K562 (cell line): ENCODE results near the gene CORO6. TPM values are rescaled to one million over a fixed set of nuclear protein-coding genes. Genes with fewer than 3 reads are reported as not detected.

Experiments used
- ATAC-seq: fragments of 200-7000 bp; cut with Tn5 transposase; 3 replicates; pipeline ENCODE4 v1.9.1; 2020; ENCODE audit warnings: moderate library complexity
- BruUV-seq: library from RNA; stranded (reverse); fragments of 400-500 nt; replicated peaks from 2 replicates; lab custom pipeline; 2021; lab: Mats Ljungman, UMichigan
- CTCF ChIA-PET: fragments of 300-600 bp; formaldehyde crosslinking; extraction: SDS; loops from one replicate; lab custom pipeline; 2021; ENCODE audit warnings: low intra/inter-chr PET ratio; lab: Yijun Ruan, JAX
- POLR2A ChIA-PET: fragments of 300-600, 350-650 bp; sonication (Branson Sonifier 250); formaldehyde crosslinking; extraction: SDS; loops from one replicate; lab custom pipeline; 2021; ENCODE audit warnings: antibody characterized with exemption, inconsistent platforms; lab: Yijun Ruan, JAX
- DNase-seq, 4 experiments: peaks; one replicate each; pipeline versions ENCODE4 v3.0.0 to v3.0.0-alpha.2; 2011 to 2018; ENCODE audit warnings: low spot score in 3 of 4, mixed read lengths in 3 of 4; ENCODE audit errors: extremely low read depth in 1 of 4
- FAIRE-seq: peaks from 2 replicates; lab custom pipeline; 2011; peaks lifted over from hg19 to GRCh38; lab: Jason Lieb, UNC
- H2AFZ ChIP-seq: 2 replicates; pipeline ENCODE4 v1.6.0; 2011; ENCODE audit warnings: low read depth, low read length, control low read depth, inconsistent platforms
- H3K27ac ChIP-seq: fragments of 200-600 bp; 3 replicates; pipeline ENCODE4 v1.8.0; 2011; ENCODE audit warnings: low read depth, mild to moderate bottlenecking, control low read depth, inconsistent platforms, low read length, moderate library complexity, mixed read lengths; ENCODE audit errors: extremely low read depth
- H3K27me3 ChIP-seq, 2 experiments: fragments of 300-600 bp in 1 of 2; 2 replicates in 1 of 2; 3 replicates in 1 of 2; pipeline versions ENCODE4 v1.6.0 to v1.8.0; 2011; ENCODE audit warnings: inconsistent platforms in 2 of 2, low read length in 2 of 2, mild to moderate bottlenecking in 1 of 2, mixed read lengths in 1 of 2, moderate library complexity in 1 of 2; ENCODE audit not compliant: control insufficient read depth in 2 of 2, insufficient read depth in 2 of 2
- H3K36me3 ChIP-seq: fragments of 300-600 bp; 3 replicates; pipeline ENCODE4 v1.8.0; 2011; ENCODE audit warnings: mild to moderate bottlenecking, low read length, inconsistent platforms; ENCODE audit not compliant: control insufficient read depth, insufficient read depth
- H3K4me1 ChIP-seq, 2 experiments: fragments of 200-600 bp in 1 of 2; replicated peaks in 1 of 2; 2 replicates in 1 of 2; 3 replicates in 1 of 2; pipeline versions ENCODE4 v1.5.1 to v1.8.0; 2011; ENCODE audit warnings: inconsistent platforms in 2 of 2, low read length in 2 of 2, mild to moderate bottlenecking in 1 of 2, mixed read lengths in 1 of 2, moderate library complexity in 1 of 2; ENCODE audit not compliant: control insufficient read depth in 2 of 2, insufficient read depth in 2 of 2
- H3K4me2 ChIP-seq: 2 replicates; pipeline ENCODE4 v1.6.1; 2011; ENCODE audit warnings: low read length, control low read depth, inconsistent platforms, mixed read lengths; ENCODE audit not compliant: insufficient read depth
- H3K4me3 ChIP-seq: fragments of 200-600 bp; sonication (generic), shearing (Covaris generic); 2 replicates; pipeline ENCODE4 v1.5.1; 2016; ENCODE audit warnings: control low read depth, inconsistent platforms
- H3K79me2 ChIP-seq: fragments of 200-600 bp; 3 replicates; pipeline ENCODE4 v1.8.0; 2011; ENCODE audit warnings: low read length, inconsistent platforms; ENCODE audit not compliant: control insufficient read depth, insufficient read depth
- H3K9ac ChIP-seq, 2 experiments: 2 replicates each; pipeline versions ENCODE4 v1.6.0 to v1.6.1; 2011; ENCODE audit warnings: low read depth in 2 of 2, low read length in 2 of 2, control low read depth in 1 of 2, inconsistent platforms in 1 of 2, mild to moderate bottlenecking in 1 of 2, mixed read lengths in 1 of 2; ENCODE audit not compliant: insufficient read depth in 1 of 2
- H3K9me1 ChIP-seq: one replicate; pipeline ENCODE4 v1.6.0; 2011; ENCODE audit warnings: inconsistent platforms, mild to moderate bottlenecking, low read length, moderate library complexity; ENCODE audit not compliant: control insufficient read depth, insufficient read depth
- H3K9me3 ChIP-seq: replicated peaks from 2 replicates; pipeline ENCODE4 v1.5.1; 2011; ENCODE audit warnings: low read depth, low read length, inconsistent platforms; ENCODE audit not compliant: control insufficient read depth, insufficient read depth
- H4K20me1 ChIP-seq: replicated peaks from 2 replicates; pipeline ENCODE4 v1.6.1; 2011; ENCODE audit warnings: low read length, inconsistent platforms, mixed read lengths; ENCODE audit not compliant: control insufficient read depth, insufficient read depth
- ARHGAP35 ChIP-seq: fragments of 450-650 bp; IDR thresholded peaks from 2 replicates; pipeline ENCODE4 v1.6.1; 2018; ENCODE audit not compliant: partially characterized antibody
- CCAR2 ChIP-seq: fragments of 200-400 bp; formaldehyde crosslinking; IDR thresholded peaks from 2 replicates; pipeline ENCODE4 v1.6.1; 2017; ENCODE audit warnings: mild to moderate bottlenecking, low read depth, low read length
- GABPA ChIP-seq: fragments of 200-800 bp; sonication (Bioruptor generic); conservative IDR thresholded peaks from 2 replicates; pipeline ENCODE4 v1.6.1; 2016; ENCODE audit warnings: low read depth, missing genetic modification characterization, missing compliant biosample characterization
- NFIC ChIP-seq: fragments of 450-650 bp; IDR thresholded peaks from 2 replicates; pipeline ENCODE4 v1.6.1; 2017; ENCODE audit warnings: mild to moderate bottlenecking, inconsistent platforms
- POLR3G ChIP-seq: IDR thresholded peaks from 2 replicates; pipeline ENCODE4 v1.6.1; 2011; ENCODE audit not compliant: insufficient read length, insufficient replicate concordance; ENCODE audit errors: extremely low read depth
- WGBS: fragments of 100-300 bp; shearing (Covaris generic); methylation state at CpG from one replicate; pipeline ENCODE4 v1.1.6; 2016; ENCODE audit warnings: low coverage, mixed read lengths; ENCODE audit not compliant: insufficient coverage; ENCODE audit errors: missing lambda C conversion rate; 5-methylcytosine and 5-hydroxymethylcytosine counted together
- in situ Hi-C: fragments of 300-500 bp; cut with MboI; formaldehyde crosslinking; loops from 4 replicates; pipeline ENCODE4 v1.15.0; 2018; ENCODE audit warnings: inconsistent platforms, mixed read lengths
- intact Hi-C: fragments of 100-400 bp; cut with micrococcal nuclease; formaldehyde crosslinking; loops from 2 replicates; pipeline ENCODE4 v1.14.2; 2022
- polyA plus RNA-seq, 8 experiments: library from polyadenylated mRNA; depleted of rRNA in 4 of 8; stranded (reverse) in 5 of 8; unstranded in 3 of 8; fragments of >200 nt; fragmentation: Nextera tagmentation in 2 of 8; fragmentation: Illumina TruSeq in 1 of 8; extraction: Ambion mirVana in 2 of 8; extraction: Trizol in 1 of 8; gene quantifications; 2 replicates each; pipeline versions ENCODE4 v1.2.1 to v1.2.3, GENCODE V29; 2011 to 2014; ENCODE audit warnings: inconsistent platforms in 1 of 8, missing spikeins in 1 of 8
- total RNA-seq, 7 experiments: library from RNA; depleted of rRNA in 6 of 7; stranded (reverse); fragments of >200 nt in 6 of 7; fragmentation: Illumina TruSeq in 2 of 7; extraction: Trizol in 2 of 7; gene quantifications; 2 replicates each; pipeline versions ENCODE4 v1.2.1 to v1.2.3, GENCODE V29; 2011 to 2021; ENCODE audit warnings: low replicate concordance in 1 of 7
- TF ChIP-seq, protein P1 (sequence below): fragments of 450-650 bp; IDR thresholded peaks from 2 replicates; pipeline ENCODE4 v1.6.1; 2016; ENCODE audit warnings: borderline replicate concordance
- TF ChIP-seq, protein P2 (sequence below): fragments of 250-450 bp; sonication (Bioruptor Pico); IDR thresholded peaks from 2 replicates; pipeline ENCODE4 v1.4.0; 2020; ENCODE audit warnings: mild to moderate bottlenecking
- TF ChIP-seq, protein P3 (sequence below): fragments of 450-650 bp; conservative IDR thresholded peaks from 2 replicates; pipeline ENCODE4 v1.6.1; 2016; ENCODE audit warnings: missing genetic modification characterization, low read depth, mild to moderate bottlenecking, control low read depth, missing compliant biosample characterization
- TF ChIP-seq, protein P4 (sequence below): fragments of 450-650 bp; formaldehyde crosslinking; IDR thresholded peaks from 2 replicates; pipeline ENCODE4 v1.4.0; 2020; ENCODE audit warnings: mild to moderate bottlenecking, moderate library complexity

The CORO6 gene
- total and polyA plus RNA-seq, 9 of the 15 experiments (the other 6 are each of a cell fraction or from before 2014, with no cell fraction given), result 0.04 to 11.9 (median 2.4) TPM

DNA sequence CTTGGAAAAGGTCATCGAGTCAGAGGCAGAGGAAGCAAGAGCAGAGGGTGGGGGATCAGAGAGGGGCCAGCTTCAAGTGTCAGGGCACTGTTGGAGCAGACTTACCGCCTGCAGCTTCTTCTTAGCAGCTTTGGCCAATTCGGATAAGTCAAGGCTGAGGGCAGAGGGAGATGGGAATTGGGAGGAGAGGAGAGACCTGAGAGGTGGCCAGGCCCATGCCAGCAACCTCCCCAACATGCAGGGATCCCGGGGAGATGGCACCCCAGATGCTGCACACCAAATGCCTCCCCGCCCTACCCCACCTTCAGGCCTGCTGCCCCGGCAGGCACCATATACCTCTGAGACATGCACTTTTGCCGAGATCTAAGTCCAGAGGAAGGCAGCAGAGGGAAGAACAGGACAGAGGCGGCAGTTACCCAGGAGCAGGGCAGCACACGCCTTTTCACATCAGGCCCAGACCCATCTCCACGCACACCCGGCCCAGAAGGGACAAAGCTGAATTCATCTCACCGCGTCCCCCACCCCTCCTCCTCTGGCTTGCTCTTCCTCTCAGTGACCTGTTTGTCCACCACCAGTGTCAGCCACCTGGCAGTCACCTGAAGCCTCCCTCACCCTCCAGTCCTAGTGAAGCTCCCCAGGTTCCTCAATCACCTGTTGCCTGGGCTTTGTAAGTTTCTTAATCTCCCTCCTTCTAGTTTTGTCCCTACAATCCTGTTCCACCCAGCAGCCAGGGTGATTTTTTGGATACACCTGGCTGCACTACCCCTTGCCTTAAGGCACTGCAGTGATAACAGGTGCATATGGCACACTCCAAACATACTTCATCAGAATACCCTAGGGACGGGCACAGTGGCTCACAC lies 43.9 kb downstream of the CORO6 start:
- intact Hi-C loops, result no loop called here
- Histone ChIP-seq H3K4me3 (no peak overlapping the region), H3K27ac (no peak overlapping the region), H3K36me3 (peaks cover 67% of the 10 kb centered on the region; the same call in 2 of the 3 replicates), H3K9me3 (no peaks in the 10 kb centered on the region), H3K9me1 (no peaks in the 10 kb centered on the region), H3K4me2 (no peak overlapping the region), H3K9ac (peak overlapping the region in 1 of 2 experiments; percentile 48; a peak in 1 of 4 replicates), H3K79me2 (no peaks in the 10 kb centered on the region), H2AFZ (no peak overlapping the region)
- POLR2A ChIA-PET, result interaction anchor here (3.6 kb wide), 1 partner anchor 8 kb away, joined by 25 read pairs; no protein-coding TSS in a partner anchor
- in situ Hi-C loops, result no loop called here
- FAIRE-seq (no peak), DNase-seq (no peak)
- no TSS peak for BruUV-seq
- 76% methylated on average over 8 of the region's 14 CpGs for WGBS
- TF ChIP-seq GABPA (no peak), NFIC (no peak), POLR3G (no peak), CCAR2 (no peak), ARHGAP35 (no peak)
- TF ChIP-seq, protein P1, sequence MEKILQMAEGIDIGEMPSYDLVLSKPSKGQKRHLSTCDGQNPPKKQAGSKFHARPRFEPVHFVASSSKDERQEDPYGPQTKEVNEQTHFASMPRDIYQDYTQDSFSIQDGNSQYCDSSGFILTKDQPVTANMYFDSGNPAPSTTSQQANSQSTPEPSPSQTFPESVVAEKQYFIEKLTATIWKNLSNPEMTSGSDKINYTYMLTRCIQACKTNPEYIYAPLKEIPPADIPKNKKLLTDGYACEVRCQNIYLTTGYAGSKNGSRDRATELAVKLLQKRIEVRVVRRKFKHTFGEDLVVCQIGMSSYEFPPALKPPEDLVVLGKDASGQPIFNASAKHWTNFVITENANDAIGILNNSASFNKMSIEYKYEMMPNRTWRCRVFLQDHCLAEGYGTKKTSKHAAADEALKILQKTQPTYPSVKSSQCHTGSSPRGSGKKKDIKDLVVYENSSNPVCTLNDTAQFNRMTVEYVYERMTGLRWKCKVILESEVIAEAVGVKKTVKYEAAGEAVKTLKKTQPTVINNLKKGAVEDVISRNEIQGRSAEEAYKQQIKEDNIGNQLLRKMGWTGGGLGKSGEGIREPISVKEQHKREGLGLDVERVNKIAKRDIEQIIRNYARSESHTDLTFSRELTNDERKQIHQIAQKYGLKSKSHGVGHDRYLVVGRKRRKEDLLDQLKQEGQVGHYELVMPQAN, result no peak
- TF ChIP-seq, protein P2, sequence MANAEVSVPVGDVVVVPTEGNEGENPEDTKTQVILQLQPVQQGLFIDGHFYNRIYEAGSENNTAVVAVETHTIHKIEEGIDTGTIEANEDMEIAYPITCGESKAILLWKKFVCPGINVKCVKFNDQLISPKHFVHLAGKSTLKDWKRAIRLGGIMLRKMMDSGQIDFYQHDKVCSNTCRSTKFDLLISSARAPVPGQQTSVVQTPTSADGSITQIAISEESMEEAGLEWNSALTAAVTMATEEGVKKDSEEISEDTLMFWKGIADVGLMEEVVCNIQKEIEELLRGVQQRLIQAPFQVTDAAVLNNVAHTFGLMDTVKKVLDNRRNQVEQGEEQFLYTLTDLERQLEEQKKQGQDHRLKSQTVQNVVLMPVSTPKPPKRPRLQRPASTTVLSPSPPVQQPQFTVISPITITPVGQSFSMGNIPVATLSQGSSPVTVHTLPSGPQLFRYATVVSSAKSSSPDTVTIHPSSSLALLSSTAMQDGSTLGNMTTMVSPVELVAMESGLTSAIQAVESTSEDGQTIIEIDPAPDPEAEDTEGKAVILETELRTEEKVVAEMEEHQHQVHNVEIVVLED (CRISPR knock-in tag), result no peak
- TF ChIP-seq, protein P3, sequence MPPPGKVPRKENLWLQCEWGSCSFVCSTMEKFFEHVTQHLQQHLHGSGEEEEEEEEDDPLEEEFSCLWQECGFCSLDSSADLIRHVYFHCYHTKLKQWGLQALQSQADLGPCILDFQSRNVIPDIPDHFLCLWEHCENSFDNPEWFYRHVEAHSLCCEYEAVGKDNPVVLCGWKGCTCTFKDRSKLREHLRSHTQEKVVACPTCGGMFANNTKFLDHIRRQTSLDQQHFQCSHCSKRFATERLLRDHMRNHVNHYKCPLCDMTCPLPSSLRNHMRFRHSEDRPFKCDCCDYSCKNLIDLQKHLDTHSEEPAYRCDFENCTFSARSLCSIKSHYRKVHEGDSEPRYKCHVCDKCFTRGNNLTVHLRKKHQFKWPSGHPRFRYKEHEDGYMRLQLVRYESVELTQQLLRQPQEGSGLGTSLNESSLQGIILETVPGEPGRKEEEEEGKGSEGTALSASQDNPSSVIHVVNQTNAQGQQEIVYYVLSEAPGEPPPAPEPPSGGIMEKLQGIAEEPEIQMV, result no peak
- TF ChIP-seq, protein P4, sequence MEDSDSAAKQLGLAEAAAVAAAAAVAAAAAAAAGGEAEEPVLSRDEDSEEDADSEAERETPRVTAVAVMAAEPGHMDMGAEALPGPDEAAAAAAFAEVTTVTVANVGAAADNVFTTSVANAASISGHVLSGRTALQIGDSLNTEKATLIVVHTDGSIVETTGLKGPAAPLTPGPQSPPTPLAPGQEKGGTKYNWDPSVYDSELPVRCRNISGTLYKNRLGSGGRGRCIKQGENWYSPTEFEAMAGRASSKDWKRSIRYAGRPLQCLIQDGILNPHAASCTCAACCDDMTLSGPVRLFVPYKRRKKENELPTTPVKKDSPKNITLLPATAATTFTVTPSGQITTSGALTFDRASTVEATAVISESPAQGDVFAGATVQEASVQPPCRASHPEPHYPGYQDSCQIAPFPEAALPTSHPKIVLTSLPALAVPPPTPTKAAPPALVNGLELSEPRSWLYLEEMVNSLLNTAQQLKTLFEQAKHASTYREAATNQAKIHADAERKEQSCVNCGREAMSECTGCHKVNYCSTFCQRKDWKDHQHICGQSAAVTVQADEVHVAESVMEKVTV, result no peak
- TF ChIP-seq, all 486 proteins: peak for 0
- Histone ChIP-seq H3K4me1 (peaks cover 0 to 48% of the 10 kb centered on the region in 2 experiments; a peak in 2 of 5 replicates), H4K20me1 (no peaks in the 10 kb centered on the region), H3K27me3 (no peaks in the 10 kb centered on the region)
- ATAC-seq, result no peak
- CTCF ChIA-PET, result interaction anchor here (0.5 kb wide), 1 partner anchor 356 kb away, joined by 3 read pairs; no protein-coding TSS in a partner anchor
